ENCODE measurements around the gene RETREG1.

DNA sequence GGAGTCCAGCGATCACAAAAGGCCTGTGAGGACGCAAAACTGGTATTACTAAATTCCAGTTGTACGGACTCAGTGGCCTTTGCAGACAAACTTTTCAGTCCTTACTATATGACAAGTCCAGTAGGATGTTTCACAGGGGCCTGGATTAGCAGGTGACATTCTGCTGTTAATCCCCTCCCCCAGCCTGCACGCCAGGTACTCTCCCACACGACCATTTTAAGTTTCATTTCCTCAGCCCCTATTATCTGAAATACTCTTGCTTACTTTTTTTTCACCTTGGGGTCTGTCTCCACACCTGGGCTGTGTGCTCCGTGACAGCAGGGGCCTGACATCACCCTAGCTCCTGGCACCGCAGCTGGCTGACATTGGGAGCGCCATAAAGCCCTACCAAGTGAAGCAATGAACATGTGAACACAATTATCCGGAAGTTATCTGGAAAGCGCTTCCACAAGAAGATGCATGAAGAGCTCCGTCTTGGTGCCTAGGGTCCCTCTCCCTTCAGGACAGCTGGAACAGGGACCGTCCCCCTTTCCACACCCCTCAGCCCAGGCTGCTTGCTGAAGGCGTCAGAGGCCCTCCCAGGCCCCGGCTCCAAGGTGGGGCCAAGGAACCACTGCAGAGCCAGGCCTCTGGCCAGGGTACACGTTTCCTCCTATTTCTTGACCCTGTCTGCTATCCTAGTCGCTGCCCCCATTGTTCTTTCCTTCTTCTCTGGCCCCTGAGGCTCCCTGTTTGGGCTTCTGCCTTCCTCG is 111.5 kb downstream of the RETREG1 start:
- TF ChIP-seq, protein P1, sequence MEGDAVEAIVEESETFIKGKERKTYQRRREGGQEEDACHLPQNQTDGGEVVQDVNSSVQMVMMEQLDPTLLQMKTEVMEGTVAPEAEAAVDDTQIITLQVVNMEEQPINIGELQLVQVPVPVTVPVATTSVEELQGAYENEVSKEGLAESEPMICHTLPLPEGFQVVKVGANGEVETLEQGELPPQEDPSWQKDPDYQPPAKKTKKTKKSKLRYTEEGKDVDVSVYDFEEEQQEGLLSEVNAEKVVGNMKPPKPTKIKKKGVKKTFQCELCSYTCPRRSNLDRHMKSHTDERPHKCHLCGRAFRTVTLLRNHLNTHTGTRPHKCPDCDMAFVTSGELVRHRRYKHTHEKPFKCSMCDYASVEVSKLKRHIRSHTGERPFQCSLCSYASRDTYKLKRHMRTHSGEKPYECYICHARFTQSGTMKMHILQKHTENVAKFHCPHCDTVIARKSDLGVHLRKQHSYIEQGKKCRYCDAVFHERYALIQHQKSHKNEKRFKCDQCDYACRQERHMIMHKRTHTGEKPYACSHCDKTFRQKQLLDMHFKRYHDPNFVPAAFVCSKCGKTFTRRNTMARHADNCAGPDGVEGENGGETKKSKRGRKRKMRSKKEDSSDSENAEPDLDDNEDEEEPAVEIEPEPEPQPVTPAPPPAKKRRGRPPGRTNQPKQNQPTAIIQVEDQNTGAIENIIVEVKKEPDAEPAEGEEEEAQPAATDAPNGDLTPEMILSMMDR (IDR thresholded peaks at IDR 0.05; ENCODE audit: low read length) = no peak
- no peak for TF ChIP-seq EZH2 (IDR thresholded peaks at IDR 0.05; ENCODE audit: borderline replicate concordance, low read length)
